Measurements from ENCODE around the gene AUTS2.
"Not testable (repeated sequence)": the region's sequence is repeated elsewhere in the genome, so short reads cannot be mapped to it uniquely, and the experiment has no call there.

Gene AUTS2

GRCh38 chr7:70233776-70234175, 635.5 kb downstream of the AUTS2 start:
- DNase-seq = no peak

DNA sequence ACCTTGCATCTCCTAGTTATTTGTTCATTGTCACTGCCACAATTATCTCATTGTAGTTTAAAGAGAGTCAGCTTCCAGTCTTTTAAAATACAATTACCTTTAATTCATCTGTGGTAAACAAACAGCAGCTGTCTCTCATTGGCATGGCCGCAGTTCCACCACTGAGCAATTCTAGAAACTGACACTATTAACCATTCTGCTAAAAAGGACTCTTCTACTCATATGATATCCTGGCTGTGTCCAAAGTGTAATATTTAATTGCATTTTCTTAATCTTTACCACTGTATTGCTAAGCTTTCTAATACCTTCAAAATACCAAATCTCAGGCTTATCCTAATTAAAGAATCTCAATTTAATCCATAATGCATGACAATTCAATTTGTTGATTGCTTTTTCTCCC, 639.0 kb downstream of the AUTS2 start:
- DNase-seq = no peak

- DNase-seq = no peak
Measured at GRCh38 chr7:70237831-70238575, 639.7 kb downstream of the AUTS2 start.

- DNase-seq = no peak
Measured at GRCh38 chr7:70239918-70240317, 641.6 kb downstream of the AUTS2 start.

DNA sequence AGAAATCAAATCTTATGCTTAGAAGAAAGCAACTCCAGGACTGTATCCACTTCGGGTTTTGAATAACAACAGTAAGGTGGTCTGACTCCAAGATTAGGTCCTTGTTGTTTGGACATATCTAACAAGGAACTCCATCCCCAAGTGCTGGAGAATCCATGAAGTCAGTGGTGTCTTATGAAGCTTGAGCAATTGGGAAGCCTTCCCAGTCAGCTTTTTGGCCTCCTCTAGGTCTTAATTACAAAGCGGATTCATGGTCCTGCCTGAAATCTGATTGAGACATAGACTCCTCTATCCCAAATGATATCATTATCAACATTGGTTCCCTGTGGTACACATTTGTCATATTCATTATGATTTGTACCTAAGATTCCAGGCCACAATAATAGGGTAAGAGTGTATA, 642.6 kb downstream of the AUTS2 start:
- DNase-seq = no peak

GRCh38 chr7:70241536-70242175, 643.4 kb downstream of the AUTS2 start:
- no peak for DNase-seq

DNA sequence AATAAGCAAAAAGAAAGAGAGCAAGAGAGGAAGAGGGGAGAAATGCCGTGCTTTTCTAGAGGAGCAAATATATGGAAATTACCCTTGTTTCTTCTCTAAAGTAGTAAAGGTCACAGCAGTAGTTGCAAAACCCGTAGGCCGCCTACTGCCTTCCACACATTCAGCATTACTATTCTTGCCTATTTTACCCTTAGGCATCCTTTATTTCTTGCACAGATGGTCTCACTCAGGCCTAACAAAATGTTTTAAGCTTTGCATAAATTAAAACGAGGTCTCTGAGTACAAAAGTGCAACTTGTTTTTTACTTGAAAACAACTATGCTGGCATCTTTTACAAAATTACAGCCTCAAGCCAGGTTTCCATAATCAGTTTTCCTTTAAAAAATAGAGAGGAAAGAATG, 644.6 kb downstream of the AUTS2 start:
- DNase-seq = no peak

GRCh38 chr7:70243443-70243842, 645.2 kb downstream of the AUTS2 start:
- DNase-seq = no peak

DNA sequence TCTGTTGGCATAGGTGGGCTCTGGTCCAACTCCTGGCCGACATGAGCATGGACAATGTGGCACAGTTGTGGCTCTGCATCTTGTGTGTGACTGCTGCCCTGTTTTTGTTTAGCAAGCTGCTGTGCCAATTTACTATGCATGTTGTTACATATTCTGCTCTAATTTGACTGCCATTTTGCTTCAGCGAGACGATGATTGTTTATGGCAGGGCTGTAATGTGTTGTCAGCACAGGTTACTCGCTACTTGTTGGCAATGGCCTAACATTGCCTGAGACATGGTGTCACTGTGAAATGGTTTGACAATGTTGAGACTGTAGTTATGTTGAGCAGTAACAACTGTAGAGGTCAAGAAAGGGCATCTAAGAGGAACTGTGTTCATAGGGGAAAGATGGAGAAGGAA, 659.6 kb downstream of the AUTS2 start:
- no peak for DNase-seq

DNA sequence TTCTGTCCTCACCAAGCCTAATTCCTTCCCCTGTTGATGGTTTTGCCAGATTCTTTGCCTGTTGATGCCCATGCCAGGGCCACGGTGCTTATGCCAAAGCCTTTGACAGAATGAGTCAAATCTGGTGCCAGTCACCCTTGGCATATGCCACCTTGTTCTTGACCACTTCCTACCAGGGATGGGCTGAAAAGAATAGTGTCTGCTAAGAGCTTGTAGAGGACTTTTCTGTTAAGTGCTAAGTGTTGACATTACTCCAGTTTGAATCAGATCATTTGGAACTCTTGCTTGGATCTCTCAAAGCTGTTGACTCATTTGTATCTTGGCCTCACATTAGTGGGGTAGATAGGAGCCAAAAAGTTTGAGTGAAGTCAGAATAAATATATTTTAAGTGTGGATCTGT, 661.2 kb downstream of the AUTS2 start:
- DNase-seq = no peak

DNA sequence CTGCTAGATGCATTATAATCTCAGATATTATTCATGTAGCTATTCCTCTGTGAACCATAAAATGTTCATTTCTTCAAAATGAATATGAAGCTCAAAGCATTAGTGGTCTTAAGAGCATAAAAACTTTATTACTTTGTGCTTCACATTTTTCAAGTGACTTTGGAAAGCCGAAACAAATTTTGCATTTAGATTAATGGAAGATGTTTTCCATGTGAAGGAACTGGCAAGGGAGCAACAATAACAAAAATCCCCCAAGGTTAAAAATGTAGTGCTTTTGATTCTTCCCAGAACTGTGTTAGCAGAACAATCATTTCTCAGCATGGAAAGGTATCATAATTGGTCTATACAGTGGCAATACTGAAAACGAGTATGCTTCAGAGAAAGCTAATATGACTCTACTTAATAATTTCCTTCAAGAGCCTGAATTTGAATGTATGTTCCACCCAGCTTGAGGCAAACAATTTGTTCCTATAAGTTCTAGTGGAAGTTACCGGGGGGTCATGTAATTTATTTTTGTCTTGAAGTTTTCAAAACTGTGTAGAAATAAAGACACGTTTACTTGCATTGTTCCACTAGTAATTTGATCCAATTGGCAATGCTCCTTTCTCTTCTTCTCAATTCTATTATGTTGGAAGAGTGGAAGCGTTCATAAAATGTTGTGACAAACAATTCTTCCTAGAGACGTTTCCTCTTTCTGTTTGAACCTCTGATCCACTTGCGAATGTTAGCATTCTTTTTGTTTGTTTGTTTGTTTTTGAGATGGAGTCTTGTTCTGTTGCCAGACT, 665.4 kb downstream of the AUTS2 start:
- DNase-seq = no peak

- DNase-seq = no peak
Measured at GRCh38 chr7:70266186-70266585, 667.9 kb downstream of the AUTS2 start.

- no peak for DNase-seq
Measured at GRCh38 chr7:70267381-70268120, 669.3 kb downstream of the AUTS2 start.

- DNase-seq = no peak
Measured at GRCh38 chr7:70268179-70268578, 669.9 kb downstream of the AUTS2 start.

GRCh38 chr7:70270149-70270548, 671.9 kb downstream of the AUTS2 start:
- DNase-seq = no peak

GRCh38 chr7:70271617-70272081, 673.4 kb downstream of the AUTS2 start:
- no peak for DNase-seq

GRCh38 chr7:70275570-70275969, 677.3 kb downstream of the AUTS2 start:
- not testable (repeated sequence) for DNase-seq

- DNase-seq = no peak
Measured at GRCh38 chr7:70285187-70285586, 686.9 kb downstream of the AUTS2 start.

DNA sequence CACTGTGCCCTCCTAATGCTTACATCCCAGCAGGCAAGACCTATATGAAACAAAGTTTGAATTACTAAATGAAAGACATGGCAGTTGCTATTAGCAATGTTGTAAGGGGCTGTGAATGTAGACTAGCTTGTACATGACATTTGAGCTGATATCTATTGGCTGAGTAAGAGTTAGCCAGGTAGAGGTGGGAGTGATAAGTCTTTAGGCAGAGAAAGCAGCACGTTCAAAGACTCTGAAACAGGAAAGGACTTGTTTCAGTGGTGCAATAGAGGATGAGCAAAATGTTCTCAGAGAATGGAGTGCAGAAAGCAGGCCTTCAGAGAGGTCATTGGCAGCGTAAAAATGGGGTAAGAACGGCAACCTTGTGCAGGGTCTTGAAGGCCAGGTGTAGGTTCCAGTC, 687.6 kb downstream of the AUTS2 start:
- DNase-seq = no peak

DNA sequence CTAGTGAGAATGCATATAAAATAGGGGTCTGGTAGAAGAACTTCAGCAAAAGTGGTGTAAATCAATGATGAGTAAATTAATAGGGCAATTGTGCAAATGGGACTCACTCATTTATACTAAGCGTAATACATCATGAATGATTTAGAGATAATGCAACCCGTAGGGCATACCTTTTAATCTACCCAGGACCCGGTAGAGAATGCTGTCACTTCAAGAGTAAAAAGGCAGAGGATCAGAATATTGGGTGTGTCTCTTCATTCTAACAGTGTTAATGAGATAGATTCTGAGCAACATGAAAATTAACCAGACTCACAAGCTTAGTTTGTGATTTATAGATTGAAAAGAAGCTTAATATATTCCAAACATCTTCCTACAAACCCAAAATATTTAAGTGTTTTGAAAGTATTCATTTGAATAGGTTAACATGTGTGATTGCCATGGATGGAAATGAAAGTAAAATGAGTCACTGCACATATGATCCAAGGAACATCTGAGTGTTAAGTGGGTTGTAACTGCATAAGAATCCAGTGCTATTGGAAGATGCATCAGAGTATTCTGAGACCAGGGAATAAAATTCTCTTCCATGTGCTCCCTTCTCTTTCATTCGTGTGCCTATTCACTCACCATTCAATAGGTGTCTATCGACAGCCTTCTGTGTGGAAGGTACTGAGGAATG, 690.6 kb downstream of the AUTS2 start:
- DNase-seq = no peak

DNA sequence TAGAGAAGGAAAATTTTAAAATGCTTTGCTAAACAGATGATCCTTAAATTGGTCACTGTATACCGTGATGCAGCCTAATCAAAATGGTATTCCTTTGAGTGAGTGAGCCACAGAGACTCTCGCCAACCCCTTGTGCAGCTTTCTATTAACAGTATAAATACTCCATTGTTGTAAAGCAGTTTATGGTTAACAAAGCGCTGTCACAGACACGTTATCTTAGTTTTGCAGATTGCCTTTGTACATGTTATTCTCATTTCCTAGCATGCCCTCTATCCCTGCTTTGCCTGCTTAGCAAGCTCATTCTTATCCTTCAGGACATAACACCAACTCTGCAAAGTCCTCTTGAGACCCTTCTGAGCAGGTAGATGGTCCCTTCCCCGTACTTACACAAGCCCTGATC, 694.4 kb downstream of the AUTS2 start:
- DNase-seq = no peak

DNA sequence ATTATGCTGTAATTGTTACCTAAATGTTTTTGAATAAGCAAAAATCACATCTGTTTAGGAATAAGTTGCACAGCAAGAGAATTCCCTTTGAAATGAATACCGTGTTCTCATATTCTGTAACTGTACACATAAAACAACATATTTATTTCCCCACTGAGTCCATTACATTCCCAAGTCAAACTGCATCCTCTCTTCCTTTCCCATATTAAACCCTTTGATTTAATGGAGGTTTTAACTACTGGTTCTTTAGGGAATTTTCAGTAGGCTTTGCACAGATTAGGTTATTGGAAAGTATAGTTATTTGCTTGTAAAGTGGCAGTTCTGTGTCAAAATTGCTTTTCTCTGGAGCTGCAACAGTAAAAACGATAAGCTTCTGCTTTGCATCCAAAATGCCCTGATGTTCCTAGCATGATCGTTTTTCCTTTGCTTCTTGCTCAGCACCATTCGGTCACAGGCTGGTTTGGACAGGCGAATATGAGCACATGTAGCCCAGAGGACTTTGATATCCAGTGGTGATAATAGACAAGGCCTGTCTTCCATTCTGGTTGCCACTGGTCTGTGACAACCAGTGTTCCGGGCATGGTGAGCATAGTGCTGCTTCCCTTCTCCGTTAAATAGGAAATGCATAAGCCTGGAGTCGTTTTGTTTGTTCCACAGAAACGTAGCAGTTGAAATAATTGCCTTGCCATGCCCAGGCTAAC, 696.1 kb downstream of the AUTS2 start:
- DNase-seq = no peak

Data from SIG-M5 (cell line).